Stimulated activated CD4-positive, alpha-beta T cell treated with anti-CD3 and anti-CD28 coated beads, Interleukin-2, amount 100 ng/mL, for 48 hours (primary cell): ENCODE results near the gene LAPTM5.

Experiments used
- DNase-seq, 2 donors: peaks; one replicate each; pipeline ENCODE4 v3.0.0-alpha.2; 2020

The LAPTM5 gene

GRCh38 chr1:30712583-30712982 is 45.0 kb downstream of the LAPTM5 start:
- DNase-seq = no peak

DNA sequence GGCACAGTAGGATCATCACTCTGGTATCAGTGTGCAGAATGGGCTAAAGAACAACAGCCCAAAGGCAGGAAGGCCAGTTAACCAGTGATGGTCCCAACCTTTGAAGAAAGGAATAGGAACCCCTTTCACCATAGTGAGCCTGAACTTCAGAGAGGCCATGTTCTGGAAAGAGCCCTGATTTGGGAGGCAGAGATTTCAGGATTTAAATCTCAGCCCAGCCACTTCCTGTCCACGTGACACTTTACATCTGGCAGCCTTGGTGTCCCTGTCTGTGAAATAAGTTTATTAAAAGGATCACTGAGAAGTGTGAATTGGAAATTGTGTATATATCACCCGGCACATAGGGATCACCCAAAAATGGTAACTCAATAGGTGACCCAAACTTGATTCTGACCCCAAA is 47.2 kb downstream of the LAPTM5 start:
- no peak for DNase-seq

DNA sequence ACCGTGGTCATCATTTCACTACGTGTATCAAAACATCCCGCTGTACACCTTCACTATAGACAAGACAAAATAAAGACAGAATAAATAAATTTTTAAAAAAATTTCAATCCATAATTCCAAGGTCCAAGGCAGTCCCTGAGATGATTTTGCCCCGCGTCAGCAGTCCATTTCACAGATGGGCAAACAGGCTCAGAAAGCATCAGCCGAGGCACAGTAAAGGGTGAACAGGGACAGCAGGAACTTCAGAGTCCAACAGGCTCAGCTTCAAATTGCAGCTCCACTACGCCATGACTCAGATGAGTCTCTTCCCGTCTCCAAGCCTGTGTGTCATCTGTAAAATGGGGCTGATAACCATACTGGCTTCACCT is 49.2 kb downstream of the LAPTM5 start:
- DNase-seq = no peak

DNA sequence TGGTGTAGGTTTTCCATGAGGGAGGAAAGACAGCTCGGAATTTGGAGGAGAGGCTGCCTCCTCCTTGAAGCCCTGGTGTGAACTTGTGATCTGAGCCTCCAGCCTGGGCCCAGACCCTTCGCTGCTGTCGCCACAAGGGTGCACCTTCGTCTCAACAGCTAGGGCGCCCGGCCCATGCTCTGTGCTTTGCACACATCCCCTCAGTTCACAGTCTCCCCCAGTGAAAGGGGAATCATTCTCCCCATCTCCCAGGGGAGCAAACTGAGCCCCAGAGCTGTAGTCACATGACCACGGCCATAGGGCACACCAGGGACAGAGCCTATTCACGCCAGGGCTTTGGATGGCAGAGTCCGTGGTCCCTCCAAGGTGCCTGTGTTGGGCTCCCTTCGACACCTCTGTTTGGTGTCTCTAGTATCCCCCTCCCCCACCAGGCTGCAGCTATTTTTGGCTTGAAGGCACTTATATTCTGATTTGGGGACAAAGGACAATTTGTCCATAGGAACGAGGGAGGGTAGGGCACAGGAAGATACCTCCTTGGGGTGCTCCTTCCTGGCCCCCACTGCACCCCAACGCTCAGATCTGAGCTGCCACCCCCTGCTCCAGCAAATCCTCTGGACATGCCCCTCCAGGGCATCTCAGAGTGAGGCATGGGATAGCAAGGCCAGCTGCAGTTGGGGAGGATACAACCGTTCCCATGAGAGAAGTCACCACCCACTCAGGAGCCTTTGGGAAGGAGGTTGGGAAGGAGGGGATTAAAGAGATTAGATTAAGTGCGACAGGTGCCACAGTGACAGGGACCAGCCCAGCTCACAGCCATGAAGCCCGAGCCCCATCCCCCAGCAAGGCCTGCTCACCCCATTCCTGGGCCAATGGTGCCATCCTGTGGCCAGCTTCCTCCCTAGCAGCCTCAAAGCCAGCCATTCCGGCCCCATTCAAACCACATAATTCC is 49.9 kb downstream of the LAPTM5 start:
- peak; percentile 61 to 75 for DNase-seq

- no peak for DNase-seq
These were observed 51.0 kb downstream of the LAPTM5 start for GRCh38 chr1:30706528-30706927.

- no peak for DNase-seq
These were observed 51.9 kb downstream of the LAPTM5 start for GRCh38 chr1:30705698-30706097.

- no peak for DNase-seq
These were observed 52.6 kb downstream of the LAPTM5 start for GRCh38 chr1:30704765-30705509.

- DNase-seq = no peak
These were observed 53.3 kb downstream of the LAPTM5 start for GRCh38 chr1:30704271-30704670.

DNA sequence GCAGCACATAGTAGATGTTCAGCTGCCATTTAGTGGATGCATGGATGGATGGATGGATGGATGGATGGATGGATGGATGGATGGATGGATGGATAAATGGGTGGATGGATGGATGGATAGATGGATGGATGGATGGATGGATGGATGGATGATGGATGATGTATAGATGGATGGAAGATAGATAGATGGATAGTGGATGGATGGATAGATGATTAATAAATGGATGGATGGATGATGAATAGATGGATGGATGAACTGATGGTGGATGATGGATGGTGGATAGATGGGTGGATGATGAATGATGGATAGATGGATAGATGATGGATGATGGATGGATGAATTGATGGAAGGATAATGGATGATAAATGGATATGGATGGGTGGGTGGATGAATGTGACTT is 54.8 kb downstream of the LAPTM5 start:
- DNase-seq = no peak

- no peak for DNase-seq
These were observed 56.3 kb downstream of the LAPTM5 start for GRCh38 chr1:30701258-30701633.

- no peak for DNase-seq
These were observed 56.9 kb downstream of the LAPTM5 start for GRCh38 chr1:30700528-30701257.

DNA sequence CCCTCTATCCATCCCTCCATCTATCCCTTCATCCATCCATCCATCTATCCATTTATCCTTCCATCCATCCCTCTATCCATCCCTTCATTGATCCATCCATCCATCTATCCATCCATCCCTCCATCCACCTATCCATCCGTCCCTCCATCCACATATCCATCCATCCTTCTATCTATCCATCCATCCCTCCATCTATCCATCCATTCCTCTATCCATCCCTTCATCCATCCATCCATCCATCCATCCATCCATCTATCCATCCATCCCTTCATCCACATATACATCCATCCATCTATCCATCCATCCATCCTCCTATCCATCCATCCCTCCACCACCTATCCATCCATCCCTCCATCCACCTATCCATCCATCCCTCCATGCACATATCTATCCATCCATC is 57.8 kb downstream of the LAPTM5 start:
- no peak for DNase-seq

DNA sequence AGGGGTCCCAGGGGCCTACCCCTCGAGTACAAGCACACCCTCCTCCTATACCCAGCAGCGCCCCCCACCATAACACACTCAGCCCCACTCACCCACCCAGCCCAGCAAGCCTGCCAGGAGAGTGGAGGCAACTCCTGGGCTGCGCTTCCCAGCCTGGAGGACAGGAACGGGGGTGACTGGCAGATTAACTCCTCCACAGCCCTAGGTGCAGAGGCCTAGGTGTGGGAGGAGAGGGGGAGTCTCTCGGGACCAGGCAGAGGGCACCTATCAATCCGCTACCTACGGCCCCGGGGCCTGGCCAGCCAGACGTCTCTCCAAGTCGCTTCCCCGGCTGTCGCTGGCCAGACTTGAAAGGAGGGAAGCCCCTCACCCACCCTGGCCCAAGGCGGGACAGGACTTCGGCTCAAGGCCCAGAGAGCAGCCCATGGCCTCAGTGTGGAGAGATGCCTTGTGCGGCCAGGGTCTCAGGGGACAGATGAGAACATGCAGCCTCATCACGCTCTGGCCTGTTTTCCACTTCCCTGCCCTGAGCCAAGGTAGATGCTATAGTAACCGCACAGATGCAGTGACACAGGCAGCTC is 59.1 kb downstream of the LAPTM5 start:
- no peak for DNase-seq

- DNase-seq = no peak
These were observed 59.8 kb downstream of the LAPTM5 start for GRCh38 chr1:30697571-30698376.

DNA sequence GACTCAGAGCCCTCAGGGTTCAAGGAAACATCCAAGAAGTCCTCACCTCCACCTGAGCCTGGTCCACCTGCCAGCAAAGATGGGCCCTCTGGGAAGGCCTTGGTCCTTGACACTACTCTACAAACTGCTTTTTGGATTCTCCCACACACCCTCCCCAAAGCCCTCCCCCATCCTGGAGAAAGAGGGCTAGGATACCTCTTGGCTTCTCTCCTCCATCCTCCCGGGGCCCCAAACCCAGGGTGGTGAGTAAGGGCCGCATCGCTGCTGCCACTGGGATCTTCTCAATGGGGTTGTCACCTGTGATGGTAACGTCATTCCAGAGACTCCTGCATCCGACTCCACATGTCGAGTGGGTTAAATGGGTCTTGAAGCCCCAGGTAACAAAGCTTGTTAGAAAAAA is 60.7 kb downstream of the LAPTM5 start:
- no peak for DNase-seq

- DNase-seq = no peak
These were observed 62.1 kb downstream of the LAPTM5 start for GRCh38 chr1:30695439-30695841.

GRCh38 chr1:30694280-30695175 is 63.0 kb downstream of the LAPTM5 start:
- DNase-seq = no peak

DNA sequence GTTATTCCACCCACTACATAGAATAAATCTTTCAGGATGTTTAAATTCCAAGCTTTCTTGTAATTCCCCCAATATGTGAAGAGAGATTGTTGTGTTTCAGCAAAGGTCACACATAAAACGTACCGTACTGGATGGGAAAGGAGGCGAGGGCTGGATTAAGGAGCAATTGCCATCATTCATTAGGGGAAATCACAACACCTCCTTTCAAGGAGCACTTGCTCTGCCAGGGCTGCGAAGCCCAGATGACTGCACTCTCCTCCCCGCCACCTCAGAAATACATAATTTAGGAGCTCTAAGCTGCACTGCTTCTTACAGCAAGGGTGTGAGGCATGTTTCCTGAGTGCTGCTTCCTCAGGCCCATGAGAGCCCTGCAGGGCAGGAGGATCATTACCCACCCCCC is 63.8 kb downstream of the LAPTM5 start:
- DNase-seq = no peak

DNA sequence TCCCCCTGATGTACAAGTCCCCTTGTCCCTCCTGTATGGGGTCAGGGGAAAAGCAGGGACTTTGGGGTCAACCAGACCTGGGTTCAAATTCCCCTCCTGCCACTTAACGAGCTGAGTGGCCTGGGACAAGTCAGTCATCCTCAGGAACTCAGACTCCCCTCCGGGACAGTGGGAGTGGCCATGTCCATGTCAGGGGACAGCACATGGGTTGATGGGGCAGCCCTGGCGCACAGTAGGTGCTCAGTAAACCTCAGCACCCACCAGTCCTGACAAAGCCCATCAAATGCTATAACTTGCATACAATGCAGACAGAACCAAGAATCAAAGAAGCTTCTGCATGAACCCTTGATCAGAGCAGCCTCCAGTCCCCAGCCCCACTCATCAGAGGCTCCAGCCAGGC is 64.2 kb downstream of the LAPTM5 start:
- DNase-seq = no peak

DNA sequence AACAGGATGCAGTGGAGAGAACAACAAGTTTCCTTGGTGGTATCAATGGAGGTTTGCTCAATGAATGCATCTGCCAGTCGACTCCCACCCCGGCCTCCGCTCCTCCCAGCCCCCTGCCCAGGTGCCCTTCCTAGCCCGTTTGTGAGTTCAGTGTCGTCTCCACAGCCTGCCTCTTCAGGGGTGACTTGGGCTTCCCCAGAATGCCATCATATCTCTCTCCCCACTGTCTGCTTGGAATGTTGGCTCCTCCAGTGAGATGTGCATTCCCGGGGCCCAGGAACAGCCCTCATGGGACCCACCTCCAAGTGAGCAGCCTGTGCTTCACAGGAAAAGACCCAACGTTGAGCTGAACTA is 64.6 kb downstream of the LAPTM5 start:
- no peak for DNase-seq

- DNase-seq = no peak
These were observed 65.2 kb downstream of the LAPTM5 start for GRCh38 chr1:30692201-30692947.
